NCI-H2196 (cell line): Measurements from ENCODE around the gene ASAP2.
A peak's percentile ranks its signal among the peaks of the same experiment; 100 is the strongest.

Experiments
- DNase-seq: peaks from one replicate; lab custom pipeline; 2025; ENCODE audit not compliant: unreplicated experiment; lab: John Stamatoyannopoulos, UW

Gene ASAP2

DNA sequence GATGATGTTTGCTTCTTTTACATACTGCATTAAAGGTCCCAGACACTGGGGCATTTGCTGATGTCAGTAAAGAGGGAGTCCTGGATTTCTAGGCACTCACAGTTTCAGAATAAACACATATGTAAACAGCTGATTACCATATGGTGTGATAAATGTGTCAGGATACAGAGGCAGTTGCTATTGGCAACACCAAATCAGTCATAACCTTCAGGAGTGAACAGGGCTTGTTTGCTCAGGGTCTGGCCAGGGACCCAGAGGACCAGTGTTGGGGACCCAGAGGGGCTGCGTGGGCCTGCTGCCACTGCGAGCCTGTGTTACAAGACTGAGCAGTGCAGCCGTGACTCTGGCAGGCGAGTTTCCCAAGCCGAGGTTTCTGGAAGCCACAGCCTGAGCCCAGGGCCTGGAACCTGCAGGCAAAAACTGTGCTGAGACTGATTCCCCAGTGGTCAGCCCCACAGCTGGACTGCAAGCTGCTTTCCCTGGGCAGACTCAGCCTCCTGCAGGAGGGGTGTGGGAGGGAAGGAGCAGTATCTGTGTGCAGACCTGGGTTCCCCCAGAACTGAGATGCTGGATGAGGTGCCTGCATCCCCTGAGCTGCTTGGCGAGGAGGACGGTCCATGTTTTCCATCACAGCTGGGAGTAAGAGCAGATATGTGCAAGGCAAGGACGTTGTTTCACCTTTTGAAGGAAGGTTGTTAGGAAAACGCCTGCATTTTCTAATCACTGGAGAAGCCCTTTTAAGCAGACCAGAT lies 23.6 kb downstream of the ASAP2 start:
- no peak for DNase-seq

DNA sequence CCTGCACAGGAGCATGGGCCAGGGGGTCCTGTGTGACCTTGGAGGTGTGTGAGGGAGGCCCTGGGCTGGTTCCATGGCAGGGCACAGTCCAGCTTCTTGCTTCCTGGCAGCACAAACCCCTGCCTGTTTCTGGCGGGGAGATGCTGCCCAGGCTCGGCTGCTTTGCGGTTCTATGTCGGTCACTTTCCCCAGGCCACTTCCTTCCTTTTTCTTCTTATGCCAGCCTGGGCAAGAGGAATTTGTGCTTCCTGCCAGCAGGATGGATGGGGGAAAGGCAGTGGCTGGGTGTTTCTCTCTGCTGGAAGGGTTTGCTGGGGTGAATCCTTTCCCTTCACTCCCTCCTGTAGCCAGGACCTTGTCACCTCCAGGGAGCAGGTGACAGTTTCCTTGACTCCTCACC lies 24.3 kb downstream of the ASAP2 start:
- DNase-seq, result no peak

DNA sequence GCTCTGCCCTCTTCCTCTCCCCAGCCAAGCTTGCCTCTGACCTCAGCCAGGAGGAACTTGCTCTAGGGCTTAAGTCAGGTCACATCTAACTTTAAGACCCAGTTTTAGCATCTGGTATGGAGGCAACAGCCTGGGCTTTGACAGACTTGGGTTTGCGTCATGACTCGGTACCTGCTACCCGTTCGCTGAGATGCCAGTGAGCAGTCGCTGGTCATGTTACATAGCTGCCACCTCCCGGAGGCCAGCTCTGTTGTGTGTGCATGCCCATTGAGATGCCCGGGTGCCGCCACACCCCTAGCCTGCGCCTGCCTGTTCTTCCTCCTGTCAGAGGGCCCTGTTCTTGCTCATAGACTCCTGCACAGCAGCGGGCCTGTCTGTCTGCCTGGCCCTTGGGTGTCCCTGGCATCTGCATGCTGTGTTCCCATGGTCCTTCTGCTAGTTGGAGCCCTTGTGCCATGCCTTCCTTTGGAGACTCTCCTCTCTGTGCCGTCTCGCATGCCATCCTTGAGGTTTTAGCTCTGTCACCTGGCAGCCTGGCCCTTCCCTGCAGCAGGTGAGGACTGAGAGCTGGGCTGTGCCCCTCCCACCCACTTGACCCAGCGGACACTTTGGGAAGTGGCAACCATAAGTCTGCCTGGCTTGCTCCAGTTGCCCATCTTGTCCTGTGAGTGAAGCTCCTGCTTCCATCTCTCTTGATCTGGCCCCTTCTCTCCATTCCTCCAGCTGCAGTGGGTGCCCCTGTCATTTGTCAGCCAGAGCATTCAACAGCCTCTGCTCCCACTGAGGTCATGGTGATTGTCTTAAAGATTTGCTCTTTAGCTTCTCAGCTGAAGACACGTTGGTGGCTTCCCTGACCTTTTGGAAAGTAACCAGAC lies 24.9 kb downstream of the ASAP2 start:
- DNase-seq, result no peak

DNA sequence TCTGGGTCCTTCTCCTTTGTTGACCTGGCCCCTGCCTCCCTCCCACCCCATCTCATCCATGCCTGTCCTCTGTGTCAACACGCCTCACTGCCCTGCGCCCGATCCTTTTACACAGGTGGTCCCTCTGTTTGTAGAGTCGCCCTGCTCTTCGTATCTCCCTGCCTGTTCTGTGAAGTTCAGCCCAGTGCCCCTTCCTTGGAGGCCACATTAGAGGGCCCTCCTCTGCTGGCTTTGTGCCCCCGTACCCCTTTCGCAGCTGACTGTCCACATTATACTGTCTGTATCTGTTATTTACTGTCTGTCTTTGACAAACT lies 25.5 kb downstream of the ASAP2 start:
- no peak for DNase-seq

DNA sequence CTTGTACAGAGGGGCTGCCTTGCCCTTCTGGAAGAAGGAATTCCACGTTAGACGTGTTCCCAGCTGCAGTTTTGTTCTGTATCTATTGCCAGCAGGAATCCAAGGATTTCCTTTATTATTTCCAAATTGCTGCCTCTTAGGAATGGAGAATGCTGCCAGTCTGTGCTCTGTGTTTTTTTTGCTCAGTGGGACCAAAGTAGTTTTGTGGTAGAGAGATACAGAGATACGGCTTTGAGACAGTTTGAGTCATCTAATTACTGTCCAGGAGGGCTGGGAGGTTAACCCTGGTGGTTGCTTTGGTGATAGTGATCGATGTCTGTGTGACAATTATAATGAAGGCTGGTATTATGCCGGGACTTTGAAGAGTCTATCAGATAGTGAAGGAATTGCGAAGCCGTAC lies 26.3 kb downstream of the ASAP2 start:
- DNase-seq, result no peak

DNA sequence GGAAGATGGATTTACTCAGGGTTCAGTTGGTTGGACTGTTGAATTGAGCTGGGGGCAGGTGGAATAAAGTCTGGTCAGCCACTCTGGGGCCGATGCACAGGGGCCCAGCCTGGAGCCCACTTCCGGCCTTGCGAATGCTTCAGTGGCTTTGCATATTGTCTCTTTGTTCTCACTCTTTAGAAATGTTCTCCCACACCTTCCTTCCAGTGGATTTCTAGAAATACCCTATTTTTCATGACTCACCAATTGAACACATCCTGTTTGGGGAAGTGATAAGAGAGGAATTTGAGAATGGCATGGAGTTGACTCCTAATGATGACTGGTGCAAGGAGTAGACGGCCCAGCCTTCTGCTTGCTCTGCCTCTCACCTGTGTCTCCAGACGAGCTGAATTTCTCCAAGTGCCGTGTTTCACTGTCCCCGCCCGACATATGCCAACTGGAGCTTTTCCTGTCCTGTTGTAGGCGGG lies 28.1 kb downstream of the ASAP2 start:
- DNase-seq, result no peak

DNA sequence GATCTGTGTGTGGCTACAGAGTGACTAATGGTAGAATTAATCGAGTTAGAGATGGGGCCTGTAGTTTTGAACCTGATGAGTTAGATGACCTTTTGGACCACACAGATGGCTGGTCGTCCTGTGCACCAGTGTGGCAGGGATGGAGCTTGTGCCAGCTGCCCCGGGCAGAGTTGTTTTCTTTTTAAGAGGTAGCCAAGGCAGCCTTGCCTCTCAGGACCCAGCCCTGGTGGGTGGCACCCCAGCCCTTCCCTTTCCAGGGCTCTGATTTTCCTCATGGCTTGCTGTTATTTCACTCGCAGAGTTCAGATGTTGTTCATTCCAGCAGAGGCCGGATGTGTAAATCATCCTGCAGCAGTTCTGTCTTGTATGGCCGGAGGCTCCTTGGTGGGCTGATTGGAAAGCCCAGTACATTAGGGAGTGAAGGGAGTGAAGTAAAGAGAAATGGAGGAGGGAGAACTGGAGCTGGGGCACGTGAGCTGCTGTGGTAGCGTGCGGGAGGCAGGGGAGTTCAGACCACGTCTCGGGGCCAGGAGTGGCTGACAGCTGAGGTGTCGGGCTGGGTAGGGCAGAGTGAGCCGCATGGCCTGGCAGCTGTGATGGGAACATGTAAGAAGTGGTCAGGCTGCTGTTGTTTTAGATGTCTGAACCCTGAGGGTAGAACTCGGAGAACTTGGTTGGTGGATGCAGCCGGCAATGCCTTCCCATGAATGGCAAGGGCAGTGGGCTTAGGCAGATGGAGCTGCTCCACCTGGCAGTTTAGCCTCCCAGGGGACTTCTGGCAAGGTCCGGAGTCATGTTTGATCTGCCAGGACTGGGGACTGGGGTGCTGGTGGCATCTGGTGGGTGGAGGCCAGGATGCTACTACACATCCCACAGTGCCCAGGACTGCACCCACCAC lies 28.8 kb downstream of the ASAP2 start:
- no peak for DNase-seq

DNA sequence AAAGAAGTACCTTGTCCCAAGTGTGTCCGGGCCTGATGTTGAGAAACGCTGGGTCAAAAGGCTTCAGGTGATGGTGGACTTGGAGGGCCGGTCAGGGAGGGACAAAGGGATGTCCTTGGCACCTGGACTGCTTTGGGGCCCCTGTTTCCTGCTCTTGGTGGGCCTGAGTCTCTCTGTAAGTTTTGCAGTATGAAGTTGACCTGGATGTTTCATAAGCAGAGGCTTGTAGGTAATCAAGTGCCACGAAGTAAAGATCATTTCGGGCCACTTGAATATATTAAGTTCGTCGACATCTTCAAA lies 29.4 kb downstream of the ASAP2 start:
- DNase-seq, result no peak

DNA sequence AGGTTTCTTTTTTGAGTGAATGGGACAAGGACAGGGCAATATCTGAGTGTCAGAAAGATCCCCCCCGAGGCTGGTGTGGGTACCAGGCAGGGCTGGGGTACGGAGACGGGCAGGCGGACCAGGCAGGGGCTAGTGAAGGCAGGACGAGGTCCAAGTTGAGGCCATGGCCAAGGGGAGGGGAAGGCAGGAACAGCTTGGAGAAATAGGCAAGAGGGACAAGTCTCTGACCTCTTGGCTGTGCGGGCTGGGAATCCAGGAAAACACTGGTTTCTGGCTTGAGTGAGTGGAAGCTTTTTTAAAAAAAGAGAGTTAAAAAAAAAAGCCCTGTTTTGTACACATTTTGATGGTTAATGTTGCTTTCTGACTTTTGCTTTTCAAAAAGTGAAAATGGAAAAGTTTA lies 30.3 kb downstream of the ASAP2 start:
- DNase-seq, result no peak

DNA sequence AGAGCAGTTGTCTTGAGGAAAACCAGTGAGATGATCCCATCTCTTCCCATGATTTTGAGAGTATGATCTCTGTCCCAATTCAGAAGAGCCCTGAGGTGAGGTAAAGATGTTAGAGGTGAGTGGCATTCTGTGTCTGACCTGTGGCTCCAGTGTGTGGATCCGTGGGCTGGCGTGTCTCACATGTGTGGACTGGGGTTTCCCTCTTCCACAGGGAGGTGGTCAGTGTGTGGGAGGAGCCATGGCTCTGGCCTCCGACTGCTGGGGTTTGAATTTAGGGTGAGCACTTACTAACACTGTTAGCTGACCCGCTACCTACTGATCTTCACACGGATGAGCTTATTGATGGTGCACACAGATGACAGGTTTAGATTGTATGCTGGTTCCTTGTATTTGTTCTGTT lies 31.2 kb downstream of the ASAP2 start:
- DNase-seq, result no peak

DNA sequence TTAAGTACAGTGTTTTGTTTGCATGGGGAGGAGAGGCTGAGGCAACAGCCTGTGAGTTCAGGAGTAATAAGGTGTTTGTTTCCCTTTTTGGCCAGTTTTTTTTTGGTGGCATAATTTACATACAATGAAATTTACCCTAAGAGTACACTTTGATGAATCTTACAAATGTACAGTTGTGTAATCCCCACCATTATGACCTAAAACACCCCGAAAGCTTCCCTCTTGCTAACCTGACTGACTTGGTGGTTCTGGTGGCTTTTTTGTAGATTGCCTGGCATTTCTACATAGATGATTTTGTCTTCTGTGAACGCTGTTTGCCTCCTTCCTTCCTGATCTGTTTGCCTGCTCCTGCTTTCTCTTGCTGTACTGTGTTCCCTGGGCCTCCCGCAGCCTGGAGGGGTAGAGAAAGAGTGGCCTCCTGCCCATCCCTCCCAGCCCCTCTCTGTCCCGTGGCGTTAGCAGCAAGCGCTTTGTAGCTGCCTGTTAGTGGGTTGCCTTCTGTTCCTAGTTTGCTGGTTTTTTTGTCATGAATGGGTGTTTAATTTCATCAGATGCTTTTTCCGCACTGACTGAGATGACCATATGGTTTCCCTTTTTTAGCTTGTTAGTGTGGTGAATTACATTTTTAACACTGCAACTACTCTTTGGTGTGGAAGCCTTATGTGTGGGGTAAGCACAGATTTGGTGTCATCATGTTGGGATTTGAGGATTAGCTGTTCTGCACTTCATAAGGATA lies 32.1 kb downstream of the ASAP2 start:
- no peak for DNase-seq

DNA sequence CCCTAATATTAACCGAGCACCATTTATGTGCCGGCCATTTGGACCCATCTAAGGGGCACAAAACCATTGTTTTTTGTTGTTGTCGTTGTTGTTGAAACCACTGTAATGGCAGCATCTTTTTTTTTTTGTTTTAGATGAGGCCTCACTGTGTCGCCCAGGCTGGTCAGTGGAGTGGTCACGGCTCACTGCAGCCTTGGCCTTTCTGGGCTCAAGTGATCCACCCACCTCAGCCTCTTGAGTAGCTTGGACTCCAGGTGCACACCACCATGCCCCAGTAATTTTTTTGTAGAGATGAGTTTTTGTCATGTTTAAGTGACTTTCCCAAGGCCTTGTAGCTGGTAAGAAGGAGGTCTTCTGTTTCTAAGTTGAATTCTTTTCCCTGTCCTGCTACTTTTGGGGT lies 33.0 kb downstream of the ASAP2 start:
- no peak for DNase-seq

DNA sequence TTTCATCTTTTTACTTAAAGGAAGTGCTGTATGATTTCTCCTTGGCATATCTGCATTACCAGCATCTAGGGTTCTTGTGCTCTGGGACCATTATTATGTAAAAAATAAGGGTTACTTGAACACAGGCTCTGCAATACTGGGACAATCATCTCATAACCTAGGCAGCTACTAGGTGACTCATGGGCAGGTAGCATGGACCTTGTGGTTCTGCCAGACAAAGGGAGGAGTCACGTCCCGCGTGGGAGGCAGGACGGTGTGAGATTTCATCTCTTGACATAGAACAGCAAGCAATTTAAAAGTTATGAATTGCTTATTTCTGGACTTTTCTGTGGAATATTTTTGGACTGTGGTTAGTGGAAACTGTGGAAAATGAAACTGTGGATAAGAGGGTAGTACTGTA lies 34.1 kb downstream of the ASAP2 start:
- no peak for DNase-seq

DNA sequence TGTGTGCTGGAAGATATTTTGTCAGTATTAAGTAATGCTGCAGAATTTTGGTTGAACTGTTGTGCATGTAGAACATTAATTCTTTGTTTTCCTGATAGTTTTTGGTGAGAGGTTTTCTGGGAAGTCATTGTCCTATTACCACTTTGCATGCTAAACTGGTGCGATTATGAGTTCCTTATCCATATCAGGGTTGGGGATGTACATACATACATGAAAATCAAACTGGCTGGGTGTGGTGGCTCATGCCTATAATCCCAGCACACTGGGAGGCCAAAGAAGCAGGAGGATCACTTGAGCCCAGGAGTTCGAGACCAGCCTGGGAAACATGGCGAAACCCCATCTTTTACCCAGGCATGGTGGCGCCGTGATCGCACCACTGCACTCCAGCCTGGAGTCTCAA lies 34.6 kb downstream of the ASAP2 start:
- no peak for DNase-seq

DNA sequence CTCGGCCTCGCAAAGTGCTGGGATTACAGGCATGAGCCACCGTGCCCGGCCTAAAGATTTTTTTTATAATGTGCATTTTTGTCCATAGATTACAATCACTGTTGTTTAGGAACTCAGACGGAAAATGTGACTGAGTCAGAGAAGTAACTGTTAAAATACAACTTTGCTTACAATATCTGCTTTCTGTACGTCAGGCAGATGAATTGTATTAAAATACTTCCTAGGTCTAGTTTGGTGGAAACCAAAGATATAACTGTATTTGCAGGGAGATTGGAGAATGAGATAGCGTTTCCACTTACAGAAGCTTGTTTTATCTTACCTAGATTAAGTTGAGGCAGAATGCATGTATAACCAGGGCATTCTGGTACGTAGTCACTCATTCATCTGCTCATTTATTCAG lies 36.7 kb downstream of the ASAP2 start:
- no peak for DNase-seq

DNA sequence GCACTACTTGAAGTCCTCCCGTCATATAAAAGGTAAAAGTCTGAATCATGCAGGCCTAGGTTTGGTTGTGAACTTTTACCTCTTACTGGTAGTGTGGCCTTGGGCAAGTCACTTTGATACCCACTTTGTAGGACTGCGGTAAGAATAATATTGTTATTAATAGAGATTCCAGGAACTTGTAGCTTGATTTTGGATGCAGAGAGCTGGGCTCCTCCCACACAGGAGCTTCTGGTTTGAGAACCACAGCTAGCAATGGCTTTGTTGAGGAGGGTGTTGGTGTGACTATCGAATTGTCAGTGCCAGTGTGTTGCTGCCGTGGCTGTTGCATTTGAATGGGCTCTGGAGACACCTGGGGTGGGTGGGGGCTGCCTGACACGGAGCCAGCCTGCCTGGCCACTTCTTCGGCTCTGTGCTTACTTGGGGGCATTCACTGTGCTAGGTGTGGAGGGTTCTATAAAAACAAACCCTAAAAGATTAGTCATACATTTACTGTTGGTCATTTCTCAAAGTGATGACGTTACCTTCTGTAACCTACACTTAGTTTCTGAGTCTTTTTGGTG lies 38.5 kb downstream of the ASAP2 start:
- no peak for DNase-seq

DNA sequence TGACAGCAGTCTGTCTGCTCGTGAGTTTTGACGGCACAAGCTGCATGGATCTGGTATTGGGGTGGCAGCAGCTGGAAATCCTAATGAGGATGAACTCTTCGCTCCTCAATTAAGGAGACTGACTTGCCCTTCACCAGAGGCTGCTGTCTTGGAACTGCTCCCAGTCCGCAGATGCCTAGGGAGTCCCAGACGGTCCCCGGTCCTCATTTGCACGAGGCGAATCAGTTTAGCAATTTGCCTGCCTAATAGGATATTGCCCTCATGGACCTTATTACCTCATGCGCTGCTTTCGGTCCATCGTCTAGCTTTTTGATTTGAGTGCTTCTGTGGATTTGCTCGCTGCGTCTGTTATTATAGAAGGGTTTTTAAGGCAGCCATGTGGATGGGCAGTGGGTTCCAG lies 40.6 kb downstream of the ASAP2 start:
- DNase-seq, result no peak

DNA sequence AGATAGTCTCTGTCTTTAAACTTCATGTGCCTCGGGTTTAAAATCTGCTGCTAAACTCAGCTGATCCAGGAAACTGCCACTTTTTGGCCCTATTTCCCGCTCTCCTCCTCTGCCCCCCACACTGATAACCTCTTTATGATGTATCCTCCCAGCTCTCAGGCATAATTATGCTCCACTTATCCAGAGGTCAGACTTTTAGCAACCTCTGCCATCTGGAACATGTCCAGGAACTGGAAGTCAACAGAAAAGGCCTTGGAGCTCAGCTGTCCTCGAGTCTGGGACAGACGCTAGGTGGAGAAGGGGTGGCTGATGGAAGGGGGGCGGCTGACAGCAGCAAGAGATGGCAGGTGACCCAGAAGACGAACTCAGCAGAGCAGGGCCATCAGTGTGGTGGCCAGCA lies 41.2 kb downstream of the ASAP2 start:
- DNase-seq, result peak; percentile 63

DNA sequence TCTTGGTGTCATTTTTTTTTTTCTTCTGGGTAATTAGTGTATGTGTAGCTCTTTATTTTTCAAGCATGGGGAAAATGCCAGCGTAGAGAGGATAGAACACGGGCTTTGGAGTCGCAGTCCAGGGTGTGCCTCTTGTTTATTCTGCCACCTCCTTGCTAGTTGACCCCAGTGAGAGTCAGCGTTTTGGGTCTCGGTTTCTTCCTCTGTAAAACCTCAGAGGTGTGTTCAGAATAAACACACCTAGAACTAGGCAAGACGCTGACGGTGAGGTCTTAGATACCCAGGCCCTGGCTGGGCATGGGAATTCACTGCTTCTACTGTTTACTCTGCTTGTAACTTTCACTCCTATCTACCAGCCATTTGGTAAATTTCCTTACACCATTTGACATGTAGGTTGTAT lies 41.8 kb downstream of the ASAP2 start:
- DNase-seq, result no peak

DNA sequence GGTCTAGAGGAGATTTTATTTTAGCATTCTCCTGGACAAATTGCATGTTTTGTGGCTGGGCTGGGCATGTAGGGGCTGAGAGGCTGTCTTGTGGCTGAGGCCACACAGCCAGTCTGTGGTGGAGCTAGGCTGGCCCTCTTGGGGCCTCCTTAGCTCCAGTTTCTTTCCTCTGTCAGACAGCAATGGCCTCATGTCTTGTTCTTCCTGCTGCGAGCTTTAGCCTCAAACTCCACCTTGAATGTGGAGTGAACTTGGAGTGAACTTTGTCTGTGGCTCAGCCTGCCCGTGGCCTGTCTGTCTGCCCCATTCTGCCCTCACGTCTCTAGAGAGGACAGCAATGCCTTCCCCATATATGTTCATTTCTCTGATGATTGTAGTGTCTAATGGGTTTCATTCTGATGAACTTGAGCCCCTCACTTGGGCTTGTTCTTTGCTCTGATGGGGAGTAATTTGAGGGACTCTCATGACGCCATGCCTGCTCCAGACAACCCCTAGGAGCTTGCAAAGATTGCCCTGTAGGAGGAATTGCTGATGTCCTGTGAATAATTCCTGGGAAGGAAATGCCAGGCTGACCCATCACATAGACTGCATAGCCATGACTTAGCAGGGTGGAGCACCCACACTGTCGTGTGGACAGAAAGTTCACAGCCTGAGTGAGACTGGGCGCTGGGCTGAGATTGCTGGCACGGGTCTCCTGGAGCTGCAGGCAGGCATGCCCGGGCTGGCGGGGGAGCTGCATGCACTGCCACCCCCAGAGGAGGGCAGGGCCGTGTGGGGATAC lies 42.6 kb downstream of the ASAP2 start:
- no peak for DNase-seq
